Osteocyte (in vitro differentiated cells): Measurements from ENCODE around the gene C5orf15. TPM values are rescaled to one million over a fixed set of nuclear protein-coding genes. Genes with fewer than 3 reads are reported as not detected.
"Not testable (repeated sequence)": the region's sequence is repeated elsewhere in the genome, so short reads cannot be mapped to it uniquely, and the experiment has no call there.

Source experiments
- DNase-seq: peaks from one replicate; pipeline ENCODE4 v3.0.0; 2021; ENCODE audit warnings: mixed read lengths; ENCODE audit not compliant: unreplicated experiment; ENCODE audit errors: extremely low spot score
- H3K27ac Mint-ChIP-seq: one replicate; pipeline ENCODE4 v1.8.0; 2021; ENCODE audit warnings: mild to moderate bottlenecking, mixed read lengths; ENCODE audit not compliant: unreplicated experiment
- H3K27me3 Mint-ChIP-seq: one replicate; pipeline ENCODE4 v1.8.0; 2021; ENCODE audit warnings: mixed read lengths; ENCODE audit not compliant: unreplicated experiment
- H3K36me3 Mint-ChIP-seq: one replicate; pipeline ENCODE4 v1.8.0; 2021; ENCODE audit warnings: mixed read lengths; ENCODE audit not compliant: unreplicated experiment
- H3K4me1 Mint-ChIP-seq: one replicate; pipeline ENCODE4 v1.8.0; 2021; ENCODE audit warnings: mixed read lengths; ENCODE audit not compliant: unreplicated experiment
- H3K4me3 Mint-ChIP-seq: one replicate; pipeline ENCODE4 v1.8.0; 2021; ENCODE audit warnings: mild to moderate bottlenecking, moderate library complexity, mixed read lengths; ENCODE audit not compliant: unreplicated experiment
- H3K9me3 Mint-ChIP-seq: one replicate; pipeline ENCODE4 v1.8.0; 2021; ENCODE audit warnings: mixed read lengths; ENCODE audit not compliant: unreplicated experiment
- CTCF ChIP-seq: fragments of 200-600 bp; sonication (generic); IDR thresholded peaks from 2 replicates; pipeline ENCODE4 v1.5.0; 2021; ENCODE audit warnings: antibody characterized with exemption, mild to moderate bottlenecking, moderate library complexity
- total RNA-seq: library from RNA; stranded (reverse); gene quantifications from 2 replicates; pipeline ENCODE4 v1.2.1, GENCODE V29; 2021

C5orf15 gene
- total RNA-seq, 1 donor from 2014 or later = 62.6 TPM

DNA sequence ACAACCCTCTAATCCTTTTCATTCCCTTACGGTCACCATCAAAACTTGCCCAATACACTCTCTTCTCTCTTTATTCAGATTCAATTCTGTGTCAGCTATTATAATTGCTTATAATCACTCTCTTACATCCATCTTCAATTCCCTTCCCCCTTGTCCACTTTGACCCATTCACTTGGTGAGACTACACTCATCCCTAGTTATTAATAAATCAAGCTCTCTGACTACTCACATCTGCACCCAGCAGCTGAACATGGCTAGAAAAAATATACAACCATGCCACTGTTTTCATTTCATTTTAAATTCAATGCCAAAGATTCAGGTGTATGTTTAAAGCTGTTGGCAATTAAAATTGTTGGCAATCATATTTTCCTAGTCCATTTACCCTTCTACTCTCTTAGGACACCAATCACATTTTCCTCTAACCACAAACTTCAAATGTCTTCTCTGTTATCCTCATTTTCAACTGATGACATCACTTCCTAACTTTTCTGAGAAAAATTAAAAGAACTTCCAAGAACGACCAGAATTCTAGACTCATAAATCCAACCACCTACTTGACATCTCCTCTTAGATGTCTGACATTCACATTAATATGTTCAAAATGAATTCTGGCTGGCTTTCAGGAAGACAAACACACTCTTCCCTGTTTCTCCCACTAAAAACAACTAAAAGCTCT is 5.5 kb downstream of the C5orf15 start:
- H3K27me3 Mint-ChIP-seq = no peaks in the 10 kb centered on the region
- peak overlapping the region; percentile 82 for H3K27ac Mint-ChIP-seq
- H3K4me1 Mint-ChIP-seq = peaks cover 39% of the 10 kb centered on the region
- H3K4me3 Mint-ChIP-seq = peak overlapping the region; percentile 2
- no peaks in the 10 kb centered on the region for H3K9me3 Mint-ChIP-seq
- DNase-seq = no peak
- TF ChIP-seq CTCF = no peak
- H3K36me3 Mint-ChIP-seq = peaks cover 16% of the 10 kb centered on the region

- H3K4me3 Mint-ChIP-seq = peak overlapping the region; percentile 43
- DNase-seq = no peak
- no peak for TF ChIP-seq CTCF
- peak overlapping the region; percentile 82 for H3K27ac Mint-ChIP-seq
- peaks cover 22% of the 10 kb centered on the region for H3K36me3 Mint-ChIP-seq
- H3K4me1 Mint-ChIP-seq = peaks cover 31% of the 10 kb centered on the region
- H3K27me3 Mint-ChIP-seq = no peaks in the 10 kb centered on the region
- no peaks in the 10 kb centered on the region for H3K9me3 Mint-ChIP-seq
Observed at GRCh38 chr5:133962131-133962530, 6.3 kb downstream of the C5orf15 start.

DNA sequence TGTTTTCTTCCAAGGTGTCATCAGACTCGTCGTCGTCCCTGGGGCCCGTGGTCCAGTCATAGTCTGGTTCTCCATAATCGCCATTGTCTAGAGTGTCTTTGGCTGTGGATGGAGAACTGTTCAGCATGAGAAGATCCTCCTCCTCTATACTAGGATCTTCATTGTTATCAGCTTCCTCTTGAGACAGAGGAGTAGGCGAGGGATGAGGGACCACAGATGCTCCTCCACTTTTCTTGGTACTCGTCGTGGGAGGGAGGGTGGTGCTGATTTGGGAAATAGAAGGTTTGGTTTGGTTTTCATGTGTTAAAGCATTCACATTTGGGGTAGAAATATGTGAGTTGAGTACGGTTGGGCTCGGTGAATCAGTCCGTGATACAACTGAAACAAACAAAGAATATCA is 8.8 kb downstream of the C5orf15 start:
- Mint-ChIP-seq H3K27me3 (no peaks in the 10 kb centered on the region), H3K9me3 (no peaks in the 10 kb centered on the region), H3K4me1 (peaks cover 23% of the 10 kb centered on the region), H3K36me3 (peaks cover 29% of the 10 kb centered on the region), H3K4me3 (no peak overlapping the region), H3K27ac (peak overlapping the region; percentile 14)
- DNase-seq = no peak
- no peak for TF ChIP-seq CTCF

DNA sequence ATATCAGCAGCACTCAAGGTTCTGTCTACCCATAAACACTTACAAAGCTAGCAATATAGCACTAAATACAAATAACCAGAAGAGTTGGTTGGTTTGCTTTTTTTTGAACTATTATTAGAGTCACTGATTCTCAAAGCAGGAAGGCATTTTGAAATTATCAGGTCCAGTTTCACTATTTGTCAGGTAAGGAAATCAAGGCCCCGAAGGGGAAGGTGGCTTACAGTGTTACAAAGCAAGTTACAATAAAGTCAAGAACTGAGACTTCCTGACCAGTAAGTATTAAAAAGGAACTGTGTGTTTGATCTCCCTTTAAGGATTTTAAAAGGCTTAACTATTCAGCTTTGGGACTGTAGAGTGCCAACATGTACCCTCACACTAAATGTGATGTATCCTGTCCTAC is 10.8 kb downstream of the C5orf15 start:
- Mint-ChIP-seq H3K27me3 (no peaks in the 10 kb centered on the region), H3K4me1 (peaks cover 25% of the 10 kb centered on the region), H3K4me3 (no peak overlapping the region), H3K36me3 (peaks cover 24% of the 10 kb centered on the region), H3K27ac (no peak overlapping the region), H3K9me3 (no peaks in the 10 kb centered on the region)
- no peak for TF ChIP-seq CTCF
- no peak for DNase-seq

GRCh38 chr5:133957080-133957479 is 11.3 kb downstream of the C5orf15 start:
- peaks cover 20% of the 10 kb centered on the region for H3K4me1 Mint-ChIP-seq
- no peaks in the 10 kb centered on the region for H3K27me3 Mint-ChIP-seq
- no peak overlapping the region for H3K27ac Mint-ChIP-seq
- no peak for TF ChIP-seq CTCF
- DNase-seq = no peak
- no peaks in the 10 kb centered on the region for H3K9me3 Mint-ChIP-seq
- peaks cover 24% of the 10 kb centered on the region for H3K36me3 Mint-ChIP-seq
- H3K4me3 Mint-ChIP-seq = no peak overlapping the region

DNA sequence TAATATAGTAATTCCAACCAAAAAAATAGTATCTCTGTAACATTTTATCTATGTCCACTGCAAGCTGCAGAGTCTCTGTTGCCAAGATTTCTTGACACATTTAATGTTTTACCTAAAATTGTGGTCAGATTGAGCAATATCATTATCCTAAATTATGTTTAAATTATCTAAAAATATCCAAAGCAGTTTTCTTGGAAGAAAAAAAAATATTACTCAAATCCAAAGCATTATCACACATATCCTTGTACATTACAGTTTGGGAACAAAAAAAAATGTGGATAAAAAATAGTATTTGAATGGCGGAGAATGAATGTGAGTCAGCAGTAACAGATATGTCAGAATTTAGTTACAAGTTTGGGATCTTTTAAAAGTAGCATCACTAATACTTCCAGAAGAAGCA is 12.2 kb downstream of the C5orf15 start:
- peaks cover 14% of the 10 kb centered on the region for H3K4me1 Mint-ChIP-seq
- not testable (repeated sequence) for DNase-seq, H3K27me3 Mint-ChIP-seq

More for the DNA sequence above, 12.2 kb downstream of the C5orf15 start:
- H3K9me3 Mint-ChIP-seq, H3K4me3 Mint-ChIP-seq, H3K27ac Mint-ChIP-seq: not testable (repeated sequence)
- H3K36me3 Mint-ChIP-seq = peaks cover 24% of the 10 kb centered on the region
